Progenitor cell of endocrine pancreas (in vitro differentiated cells): ENCODE data around the gene TRIM66. TPM values are rescaled to one million over a fixed set of nuclear protein-coding genes. Genes with fewer than 3 reads are reported as not detected.

Experiments
- DNase-seq: peaks from one replicate; pipeline ENCODE4 v3.0.0; 2021; ENCODE audit warnings: low spot score; ENCODE audit not compliant: unreplicated experiment
- H3K27ac Mint-ChIP-seq: 2 replicates; pipeline ENCODE4 v1.8.0; 2021; ENCODE audit warnings: mild to moderate bottlenecking, moderate library complexity, mixed read lengths
- H3K27me3 Mint-ChIP-seq: 2 replicates; pipeline ENCODE4 v1.8.0; 2021; ENCODE audit warnings: mixed read lengths
- H3K36me3 Mint-ChIP-seq: 2 replicates; pipeline ENCODE4 v1.8.0; 2022; ENCODE audit warnings: mixed read lengths; ENCODE audit not compliant: insufficient read depth
- H3K4me1 Mint-ChIP-seq: 2 replicates; pipeline ENCODE4 v1.8.0; 2021; ENCODE audit warnings: low read depth, mixed read lengths
- H3K4me3 Mint-ChIP-seq: 2 replicates; pipeline ENCODE4 v1.8.0; 2021; ENCODE audit warnings: low read depth, mild to moderate bottlenecking, moderate library complexity, mixed read lengths
- H3K9me3 Mint-ChIP-seq: 2 replicates; pipeline ENCODE4 v1.8.0; 2021; ENCODE audit warnings: low read depth, mixed read lengths
- total RNA-seq: library from RNA; stranded (reverse); gene quantifications from 2 replicates; pipeline ENCODE4 v1.2.1, GENCODE V29; 2021
- TF ChIP-seq, protein P1 (sequence below): fragments of 200-600 bp; sonication (generic); IDR thresholded peaks from one replicate; pipeline ENCODE4 v1.5.0; 2021; ENCODE audit warnings: antibody characterized with exemption, mild to moderate bottlenecking; ENCODE audit not compliant: unreplicated experiment

The TRIM66 gene
- total RNA-seq, 1 donor from 2014 or later: 9.4 TPM

DNA sequence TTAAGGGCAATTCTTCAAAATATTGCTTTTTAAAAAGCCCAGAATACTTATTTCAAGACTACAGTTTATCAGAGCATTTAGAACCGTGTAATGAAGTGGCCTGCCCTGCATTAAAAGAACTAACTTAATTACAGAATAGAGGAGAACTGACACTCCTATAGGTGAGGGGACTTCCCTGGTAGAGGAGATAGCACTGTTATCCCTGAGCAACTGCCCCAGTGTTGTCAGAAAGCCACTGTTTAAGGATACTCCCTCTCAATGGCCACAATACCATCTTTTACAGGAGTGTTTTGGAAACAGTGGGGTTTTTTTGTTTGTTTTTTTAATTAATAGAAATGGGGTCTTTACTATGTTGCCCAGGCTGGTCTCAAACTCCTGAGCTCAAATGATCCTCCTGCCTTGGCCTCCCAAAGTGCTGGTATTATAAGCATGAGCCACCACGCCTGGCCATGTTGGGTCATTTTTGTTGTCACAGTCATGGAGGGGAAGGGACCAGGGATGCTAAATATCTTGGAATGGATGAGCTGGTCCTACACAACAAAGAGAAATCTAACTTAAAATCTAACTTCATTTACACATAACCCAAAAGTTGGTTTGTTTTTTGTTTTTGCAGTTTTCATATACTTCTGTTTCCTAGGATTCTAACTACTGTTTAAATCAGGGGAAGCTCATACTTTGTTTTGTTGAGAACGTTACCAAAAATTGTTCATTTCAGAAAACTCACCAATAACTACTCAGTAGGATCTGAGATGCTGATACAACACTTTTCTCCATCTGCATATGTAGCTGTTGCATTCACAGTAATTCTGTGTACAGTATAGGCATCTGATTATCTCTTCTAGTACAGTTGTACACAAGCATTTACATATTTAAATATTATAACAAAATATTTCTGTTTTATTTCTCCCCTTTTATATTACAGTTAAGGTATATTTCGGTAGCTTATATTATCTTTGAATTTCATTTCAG is 8.2 kb upstream of the TRIM66 start:
- Mint-ChIP-seq H3K4me1 (peaks cover 21% of the 10 kb centered on the region), H3K27ac (no peak overlapping the region), H3K36me3 (peaks cover 30% of the 10 kb centered on the region), H3K4me3 (peak overlapping the region; percentile 88), H3K9me3 (no peaks in the 10 kb centered on the region), H3K27me3 (no peaks in the 10 kb centered on the region)
- TF ChIP-seq, protein P1, sequence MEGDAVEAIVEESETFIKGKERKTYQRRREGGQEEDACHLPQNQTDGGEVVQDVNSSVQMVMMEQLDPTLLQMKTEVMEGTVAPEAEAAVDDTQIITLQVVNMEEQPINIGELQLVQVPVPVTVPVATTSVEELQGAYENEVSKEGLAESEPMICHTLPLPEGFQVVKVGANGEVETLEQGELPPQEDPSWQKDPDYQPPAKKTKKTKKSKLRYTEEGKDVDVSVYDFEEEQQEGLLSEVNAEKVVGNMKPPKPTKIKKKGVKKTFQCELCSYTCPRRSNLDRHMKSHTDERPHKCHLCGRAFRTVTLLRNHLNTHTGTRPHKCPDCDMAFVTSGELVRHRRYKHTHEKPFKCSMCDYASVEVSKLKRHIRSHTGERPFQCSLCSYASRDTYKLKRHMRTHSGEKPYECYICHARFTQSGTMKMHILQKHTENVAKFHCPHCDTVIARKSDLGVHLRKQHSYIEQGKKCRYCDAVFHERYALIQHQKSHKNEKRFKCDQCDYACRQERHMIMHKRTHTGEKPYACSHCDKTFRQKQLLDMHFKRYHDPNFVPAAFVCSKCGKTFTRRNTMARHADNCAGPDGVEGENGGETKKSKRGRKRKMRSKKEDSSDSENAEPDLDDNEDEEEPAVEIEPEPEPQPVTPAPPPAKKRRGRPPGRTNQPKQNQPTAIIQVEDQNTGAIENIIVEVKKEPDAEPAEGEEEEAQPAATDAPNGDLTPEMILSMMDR: no peak
- DNase-seq: no peak

DNA sequence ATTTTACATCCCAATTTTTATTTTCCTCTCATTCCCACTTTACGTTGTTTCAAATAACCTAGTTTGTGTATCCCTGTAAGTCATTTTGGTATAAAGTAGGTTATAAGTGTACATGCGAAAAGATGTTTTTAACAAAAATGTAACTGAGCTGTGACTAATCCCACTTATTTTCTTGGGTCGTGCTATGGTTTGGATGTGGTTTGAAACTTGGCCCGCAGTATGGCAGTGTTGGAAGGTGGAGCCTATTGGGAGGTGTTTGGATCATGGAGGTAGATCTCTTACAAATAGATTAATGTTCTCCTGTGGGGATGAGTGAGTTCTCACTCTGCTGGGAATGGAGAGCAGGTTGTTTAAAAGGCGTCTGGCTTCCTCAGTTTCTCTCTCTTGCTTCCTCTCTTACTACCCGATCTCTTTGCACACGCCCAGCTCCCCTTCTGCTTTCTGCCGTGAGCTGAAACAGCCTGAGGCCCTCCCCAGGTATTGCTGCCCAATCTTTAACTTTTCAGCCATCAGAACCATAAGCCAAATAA is 7.3 kb upstream of the TRIM66 start:
- Mint-ChIP-seq H3K9me3 (no peaks in the 10 kb centered on the region), H3K27me3 (no peaks in the 10 kb centered on the region), H3K27ac (peak overlapping the region; percentile 78), H3K4me3 (peak overlapping the region; percentile 88), H3K36me3 (peaks cover 35% of the 10 kb centered on the region), H3K4me1 (peaks cover 23% of the 10 kb centered on the region)
- TF ChIP-seq, protein P1: no peak
- no peak for DNase-seq

DNA sequence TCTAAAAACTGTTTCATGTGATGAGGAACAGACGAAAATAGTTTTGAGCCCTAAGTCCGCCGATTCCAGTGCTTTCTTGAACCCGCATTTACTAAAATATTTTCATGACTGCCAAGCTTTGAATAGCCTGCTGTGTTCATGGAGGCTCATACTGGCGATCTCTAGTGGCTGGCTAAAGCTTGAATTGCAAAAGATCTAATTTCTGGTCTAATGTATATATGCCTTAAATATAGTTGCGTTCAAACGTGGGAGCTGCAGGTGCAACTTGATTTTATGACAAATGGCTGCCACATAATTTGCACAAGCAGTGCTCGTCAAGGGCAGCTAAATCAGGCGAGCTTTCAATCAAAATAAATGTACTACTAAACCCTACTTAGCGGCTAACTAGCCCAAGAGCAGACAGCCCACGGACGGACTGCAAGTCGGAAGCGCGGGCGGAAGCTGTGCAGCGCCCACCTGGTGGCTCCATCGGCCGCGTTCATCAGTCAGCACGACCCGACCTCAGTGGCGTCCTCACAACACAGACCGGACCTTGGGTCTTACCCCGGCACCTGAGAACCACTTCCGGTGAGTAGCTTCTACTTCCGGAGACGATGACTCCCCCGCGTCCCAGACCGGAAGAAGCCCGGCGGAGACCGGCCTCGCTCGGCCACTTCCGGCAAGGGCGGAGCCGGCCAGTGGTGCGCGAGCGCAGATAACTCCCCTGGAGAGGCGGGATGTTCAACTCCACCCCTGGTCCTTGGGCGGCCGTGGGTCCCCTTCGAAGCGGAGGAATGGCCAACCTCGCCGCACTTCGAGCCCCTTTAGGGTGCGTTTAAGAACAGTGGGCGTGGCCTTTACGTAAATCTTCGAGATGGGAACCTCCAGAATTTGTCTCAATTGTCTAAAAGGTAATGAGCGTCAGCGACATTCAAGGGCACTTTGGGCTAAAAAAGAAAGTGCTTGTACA is 6.2 kb upstream of the TRIM66 start:
- TF ChIP-seq, protein P1: peak; percentile 25
- Mint-ChIP-seq H3K9me3 (no peaks in the 10 kb centered on the region), H3K4me1 (peaks cover 28% of the 10 kb centered on the region), H3K27me3 (no peaks in the 10 kb centered on the region), H3K4me3 (peak overlapping the region; percentile 88), H3K36me3 (peaks cover 37% of the 10 kb centered on the region), H3K27ac (peak overlapping the region; percentile 94)
- peak; percentile 87 for DNase-seq

- H3K27ac Mint-ChIP-seq: no peak overlapping the region
- no peaks in the 10 kb centered on the region for H3K9me3 Mint-ChIP-seq
- TF ChIP-seq, protein P1: no peak
- H3K36me3 Mint-ChIP-seq: peaks cover 33% of the 10 kb centered on the region
- DNase-seq: no peak
- H3K4me3 Mint-ChIP-seq: no peak overlapping the region
- no peaks in the 10 kb centered on the region for H3K27me3 Mint-ChIP-seq
- H3K4me1 Mint-ChIP-seq: peaks cover 37% of the 10 kb centered on the region
These were observed 3.9 kb upstream of the TRIM66 start for GRCh38 chr11:8686325-8686724.

GRCh38 chr11:8685820-8686219 is 3.4 kb upstream of the TRIM66 start:
- no peak for DNase-seq
- Mint-ChIP-seq H3K4me1 (peaks cover 38% of the 10 kb centered on the region), H3K27me3 (no peaks in the 10 kb centered on the region), H3K9me3 (peaks cover under 1% of the 10 kb centered on the region), H3K4me3 (peak overlapping the region; percentile 21), H3K27ac (peak overlapping the region; percentile 5), H3K36me3 (peaks cover 32% of the 10 kb centered on the region)
- TF ChIP-seq, protein P1: no peak
